Stimulated activated CD8-positive, alpha-beta memory T cell treated with anti-CD3 and anti-CD28 coated beads, Interleukin-12 subunit alpha, Interleukin-12 subunit beta, amount 100 ng/mL, for 24 hours (primary cell): ENCODE results near the gene THOP1.
A peak's percentile ranks its signal among the peaks of the same experiment; 100 is the strongest.
"Not testable (repeated sequence)": the region's sequence is repeated elsewhere in the genome, so short reads cannot be mapped to it uniquely, and the experiment has no call there.

Experiments used
- DNase-seq: peaks from one replicate; pipeline ENCODE4 v3.0.0-alpha.2; 2020; ENCODE audit errors: extremely low read depth

The THOP1 gene

GRCh38 chr19:2782936-2783780 lies 2.1 kb upstream of the THOP1 start, which contains the start of gene SGTA:
Gene SGTA, minus strand, starts transcription at chr19:2783273. Its CDS starts 14,205 bp downstream, at chr19:2769068.
- peak; percentile 95 for DNase-seq

GRCh38 chr19:2783781-2784145 lies 1.5 kb upstream of the THOP1 start:
- DNase-seq: no peak

- DNase-seq: no peak
Observed at GRCh38 chr19:2787115-2787514, 1.8 kb downstream of the THOP1 start.

GRCh38 chr19:2788237-2788636 lies 2.9 kb downstream of the THOP1 start:
- no peak for DNase-seq

GRCh38 chr19:2790194-2790556 lies 4.9 kb downstream of the THOP1 start:
- DNase-seq: no peak

- no peak for DNase-seq
Observed at GRCh38 chr19:2790557-2791271, 5.4 kb downstream of the THOP1 start.

- no peak for DNase-seq
Observed at GRCh38 chr19:2791440-2791839, 6.1 kb downstream of the THOP1 start.

GRCh38 chr19:2791876-2792275 lies 6.6 kb downstream of the THOP1 start:
- no peak for DNase-seq

- DNase-seq: not testable (repeated sequence)
Observed at GRCh38 chr19:2792666-2793065, 7.4 kb downstream of the THOP1 start.

- no peak for DNase-seq
Observed at GRCh38 chr19:2793126-2793525, 7.8 kb downstream of the THOP1 start.

GRCh38 chr19:2793577-2793976 lies 8.3 kb downstream of the THOP1 start:
- no peak for DNase-seq

- DNase-seq: no peak
Observed at GRCh38 chr19:2795827-2796658, 10.7 kb downstream of the THOP1 start.

- no peak for DNase-seq
Observed at GRCh38 chr19:2796659-2797266, 11.5 kb downstream of the THOP1 start.

- no peak for DNase-seq
Observed at GRCh38 chr19:2797280-2797679, 12.0 kb downstream of the THOP1 start.

GRCh38 chr19:2798158-2798685 lies 12.9 kb downstream of the THOP1 start:
- no peak for DNase-seq

GRCh38 chr19:2798733-2799132 lies 13.4 kb downstream of the THOP1 start:
- DNase-seq: no peak

- no peak for DNase-seq
Observed at GRCh38 chr19:2799273-2800020, 14.1 kb downstream of the THOP1 start.

- DNase-seq: no peak
Observed at GRCh38 chr19:2800506-2800905, 15.2 kb downstream of the THOP1 start.

- no peak for DNase-seq
Observed at GRCh38 chr19:2802826-2803225, 17.5 kb downstream of the THOP1 start.

GRCh38 chr19:2803486-2804155 lies 18.3 kb downstream of the THOP1 start:
- no peak for DNase-seq
